SK-N-SH treated with all-trans-retinoic acid at 6 μM for 48 hours (cell line): Measurements from ENCODE around the gene METTL8.

Experiments
- ATAC-seq: fragments of 200-7000 bp; cut with Tn5 transposase; 3 replicates; pipeline ENCODE4 v1.9.1; 2020; ENCODE audit warnings: mild to moderate bottlenecking, moderate library complexity
- ARNTL ChIP-seq: fragments of 450-650 bp; formaldehyde crosslinking; IDR thresholded peaks from 2 replicates; pipeline ENCODE4 v1.5.0; 2020; ENCODE audit warnings: low read depth, mild to moderate bottlenecking, moderate library complexity, borderline replicate concordance
- BACH2 ChIP-seq: fragments of 250-450 bp; sonication (Bioruptor Pico); IDR thresholded peaks from 2 replicates; pipeline ENCODE4 v1.9.0; 2021; ENCODE audit warnings: mild to moderate bottlenecking, borderline replicate concordance
- CREB5 ChIP-seq: fragments of 250-450 bp; sonication (Bioruptor Pico); IDR thresholded peaks from 2 replicates; pipeline ENCODE4 v1.5.1; 2020; ENCODE audit warnings: low read depth, mild to moderate bottlenecking, moderate library complexity
- CSDC2 ChIP-seq: fragments of 250-450 bp; sonication (Bioruptor Pico); IDR thresholded peaks from 2 replicates; pipeline ENCODE4 v1.5.0; 2020; ENCODE audit warnings: mild to moderate bottlenecking, moderate library complexity
- CSRNP3 ChIP-seq: fragments of 250-450 bp; sonication (Bioruptor Pico); IDR thresholded peaks from 2 replicates; pipeline ENCODE4 v1.5.1; 2021; ENCODE audit warnings: mild to moderate bottlenecking, moderate library complexity
- ESRRG ChIP-seq: fragments of 250-450 bp; sonication (Bioruptor Pico); IDR thresholded peaks from 2 replicates; pipeline ENCODE4 v1.6.1; 2021; ENCODE audit warnings: mild to moderate bottlenecking
- GLIS3 ChIP-seq: fragments of 250-450 bp; sonication (Bioruptor Pico); IDR thresholded peaks from 2 replicates; pipeline ENCODE4 v1.5.0; 2020; ENCODE audit warnings: mild to moderate bottlenecking, moderate library complexity
- ISL1 ChIP-seq: fragments of 250-450 bp; sonication (Bioruptor Pico); IDR thresholded peaks from 2 replicates; pipeline ENCODE4 v2.1.2; 2022; ENCODE audit warnings: mild to moderate bottlenecking, moderate library complexity
- OSR1 ChIP-seq: fragments of 250-450 bp; sonication (Bioruptor Pico); IDR thresholded peaks from 2 replicates; pipeline ENCODE4 v1.8.0; 2022; ENCODE audit warnings: moderate library complexity, mild to moderate bottlenecking, inconsistent platforms
- PATZ1 ChIP-seq: fragments of 250-450 bp; sonication (Bioruptor Pico); IDR thresholded peaks from 2 replicates; pipeline ENCODE4 v1.8.0; 2020; ENCODE audit warnings: mild to moderate bottlenecking, moderate library complexity, borderline replicate concordance
- PPARA ChIP-seq: fragments of 250-450 bp; sonication (Bioruptor Pico); IDR thresholded peaks from 2 replicates; pipeline ENCODE4 v1.5.0; 2020; ENCODE audit warnings: mild to moderate bottlenecking, borderline replicate concordance
- RARB ChIP-seq: fragments of 250-450 bp; sonication (Bioruptor Pico); IDR thresholded peaks from 2 replicates; pipeline ENCODE4 v1.8.0; 2021; ENCODE audit warnings: mild to moderate bottlenecking, moderate library complexity
- SNAI2 ChIP-seq: fragments of 250-450 bp; sonication (Bioruptor Pico); IDR thresholded peaks from 2 replicates; pipeline ENCODE4 v1.5.0; 2020; ENCODE audit warnings: mild to moderate bottlenecking, moderate library complexity
- TCF4 ChIP-seq: fragments of 250-450 bp; sonication (Bioruptor Pico); IDR thresholded peaks from 2 replicates; pipeline ENCODE4 v1.8.0; 2021; ENCODE audit warnings: mild to moderate bottlenecking, moderate library complexity, borderline replicate concordance
- TOX ChIP-seq: fragments of 250-450 bp; sonication (Bioruptor Pico); IDR thresholded peaks from 2 replicates; pipeline ENCODE4 v1.8.0; 2021; ENCODE audit warnings: mild to moderate bottlenecking, moderate library complexity, borderline replicate concordance
- TSHZ2 ChIP-seq: fragments of 250-450 bp; sonication (Bioruptor Pico); IDR thresholded peaks from 2 replicates; pipeline ENCODE4 v1.5.0; 2020; ENCODE audit warnings: mild to moderate bottlenecking, moderate library complexity
- ZC3H10 ChIP-seq: fragments of 250-450 bp; sonication (Bioruptor Pico); IDR thresholded peaks from 2 replicates; pipeline ENCODE4 v1.5.1; 2021; ENCODE audit warnings: mild to moderate bottlenecking, moderate library complexity
- ZFP30 ChIP-seq: fragments of 450-650 bp; formaldehyde crosslinking; IDR thresholded peaks from 2 replicates; pipeline ENCODE4 v1.5.0; 2022; ENCODE audit warnings: mild to moderate bottlenecking, moderate library complexity
- ZNF70 ChIP-seq: fragments of 450-650 bp; formaldehyde crosslinking; IDR thresholded peaks from 2 replicates; pipeline ENCODE4 v1.5.0; 2020; ENCODE audit warnings: mild to moderate bottlenecking, moderate library complexity
- ZNF8 ChIP-seq: fragments of 450-650 bp; formaldehyde crosslinking; IDR thresholded peaks from 2 replicates; pipeline ENCODE4 v1.5.0; 2020; ENCODE audit warnings: mild to moderate bottlenecking, moderate library complexity

METTL8 gene

GRCh38 chr2:171412571-171413175 is 21.1 kb downstream of the METTL8 start (continued):
- TF ChIP-seq SNAI2 (CRISPR knock-in tag) (no peak), CSRNP3 (CRISPR knock-in tag) (no peak), TOX (no peak)

- ATAC-seq, result peak; percentile 11; the same call in 1 of the 3 replicates
- TF ChIP-seq ISL1 (CRISPR knock-in tag) (peak; percentile 86), CREB5 (CRISPR knock-in tag) (0 out of 2 replicates have a peak, but pooled peaks have one; percentile 20), ZNF8 (CRISPR knock-in tag) (no peak)
- TF ChIP-seq, all 23 proteins: peak for 2
Measured at GRCh38 chr2:171411791-171412483, 21.9 kb downstream of the METTL8 start.

GRCh38 chr2:171411214-171411613 is 22.6 kb downstream of the METTL8 start:
- no peak for TF ChIP-seq ISL1 (CRISPR knock-in tag)
- no peak for TF ChIP-seq RARB (CRISPR knock-in tag)
- no peak for TF ChIP-seq ZNF8 (CRISPR knock-in tag)
- no peak for TF ChIP-seq TCF4 (CRISPR knock-in tag)
- TF ChIP-seq ZC3H10 (CRISPR knock-in tag), result no peak
- no peak for TF ChIP-seq PPARA
- TF ChIP-seq ESRRG (CRISPR knock-in tag), result no peak
- no peak for TF ChIP-seq GLIS3
- no peak for TF ChIP-seq SNAI2 (CRISPR knock-in tag)
- TF ChIP-seq CREB5 (CRISPR knock-in tag), result no peak
- TF ChIP-seq ARNTL (CRISPR knock-in tag), result no peak
- TF ChIP-seq TSHZ2 (CRISPR knock-in tag), result no peak
- TF ChIP-seq BACH2 (CRISPR knock-in tag), result no peak
- ATAC-seq, result no peak

- peak; percentile 77 for ATAC-seq
- TF ChIP-seq ZFP30 (CRISPR knock-in tag), result no peak
- no peak for TF ChIP-seq OSR1
- no peak for TF ChIP-seq ZNF8 (CRISPR knock-in tag)
- TF ChIP-seq SNAI2 (CRISPR knock-in tag), result no peak
- TF ChIP-seq CSRNP3 (CRISPR knock-in tag), result no peak
- TF ChIP-seq TOX, result no peak
- TF ChIP-seq TCF4 (CRISPR knock-in tag), result no peak
- TF ChIP-seq ARNTL (CRISPR knock-in tag), result no peak
- TF ChIP-seq ISL1 (CRISPR knock-in tag), result no peak
- TF ChIP-seq BACH2 (CRISPR knock-in tag), result no peak
- TF ChIP-seq CREB5 (CRISPR knock-in tag), result no peak
- TF ChIP-seq CSDC2 (CRISPR knock-in tag), result no peak
- no peak for TF ChIP-seq ESRRG (CRISPR knock-in tag)
- TF ChIP-seq ZNF70 (CRISPR knock-in tag), result no peak
- no peak for TF ChIP-seq PATZ1 (CRISPR knock-in tag)
- no peak for TF ChIP-seq PPARA
Measured at GRCh38 chr2:171410624-171411023, 23.2 kb downstream of the METTL8 start.
